HepG2 (cell line): ENCODE data around the gene RASL10B. TPM values are rescaled to one million over a fixed set of nuclear protein-coding genes. Genes with fewer than 3 reads are reported as not detected.

ENCODE experiments used
- ATAC-seq: fragments of 200-7000 bp; cut with Tn5 transposase; 3 replicates; pipeline ENCODE4 v1.9.1; 2020; ENCODE audit warnings: mild to moderate bottlenecking, moderate library complexity
- BruUV-seq: library from RNA; stranded (reverse); fragments of 400-500 nt; replicated peaks from 2 replicates; lab custom pipeline; 2021; lab: Mats Ljungman, UMichigan
- CTCF ChIA-PET: fragments of 300-600 bp; formaldehyde crosslinking; extraction: SDS; loops from one replicate; lab custom pipeline; 2021; ENCODE audit warnings: low total read pairs, inconsistent platforms, low intra/inter-chr PET ratio; lab: Yijun Ruan, JAX
- POLR2A ChIA-PET: fragments of 350-600 bp; sonication (Branson Sonifier 250); formaldehyde crosslinking; loops from one replicate; lab custom pipeline; 2020; ENCODE audit warnings: antibody characterized with exemption, inconsistent platforms; lab: Yijun Ruan, JAX
- DNase-seq: peaks from one replicate; pipeline ENCODE4 v3.0.0-alpha.2; 2015; ENCODE audit warnings: low spot score
- FAIRE-seq: peaks from 3 replicates; lab custom pipeline; 2011; peaks lifted over from hg19 to GRCh38; lab: Jason Lieb, UNC
- H2AFZ ChIP-seq: one replicate; pipeline ENCODE4 v1.6.1; 2011; ENCODE audit warnings: low read length, inconsistent platforms
- H3K27ac ChIP-seq: fragments of 300-600 bp; 3 replicates; pipeline ENCODE4 v1.8.0; 2011; ENCODE audit warnings: mixed run types, mild to moderate bottlenecking, mixed read lengths, low read length, inconsistent platforms; ENCODE audit not compliant: insufficient read depth; ENCODE audit errors: extremely low read length
- H3K27me3 ChIP-seq, 2 experiments: fragments of 200-600 bp in 1 of 2; 2 replicates in 1 of 2; 3 replicates in 1 of 2; pipeline versions ENCODE4 v1.6.0 to v1.8.0; 2011; ENCODE audit warnings: low read length in 2 of 2, mild to moderate bottlenecking in 2 of 2, moderate library complexity in 2 of 2, inconsistent platforms in 1 of 2; ENCODE audit not compliant: insufficient read depth in 2 of 2, control insufficient read depth in 1 of 2
- H3K36me3 ChIP-seq, 2 experiments: fragments of 200-600 bp in 1 of 2; replicated peaks in 1 of 2; 2 replicates in 1 of 2; 3 replicates in 1 of 2; pipeline versions ENCODE4 v1.5.1 to v1.8.0; 2011; ENCODE audit warnings: low read length in 2 of 2, inconsistent platforms in 1 of 2; ENCODE audit not compliant: insufficient read depth in 2 of 2, control insufficient read depth in 1 of 2
- H3K4me1 ChIP-seq: 2 replicates; pipeline ENCODE4 v1.5.1; 2012; ENCODE audit warnings: low read length, inconsistent platforms; ENCODE audit not compliant: insufficient read depth
- H3K4me2 ChIP-seq: 2 replicates; pipeline ENCODE4 v1.6.0; 2011; ENCODE audit warnings: low read depth, low read length, inconsistent platforms
- H3K4me3 ChIP-seq, 3 experiments: fragments of 200-600 bp in 1 of 3; sonication (generic), shearing (Covaris generic) in 1 of 3; replicated peaks in 1 of 3; 2 replicates each; pipeline ENCODE4 v1.5.1; 2011 to 2016; ENCODE audit warnings: low read length in 3 of 3, inconsistent platforms in 2 of 3, low read depth in 2 of 3, mild to moderate bottlenecking in 2 of 3, control low read depth in 1 of 3, mixed read lengths in 1 of 3; ENCODE audit not compliant: insufficient read depth in 1 of 3
- H3K79me2 ChIP-seq: one replicate; pipeline ENCODE4 v1.6.1; 2011; ENCODE audit warnings: low read length, inconsistent platforms; ENCODE audit not compliant: insufficient read depth
- H3K9ac ChIP-seq: 2 replicates; pipeline ENCODE4 v1.6.0; 2011; ENCODE audit warnings: mild to moderate bottlenecking, low read depth, low read length, inconsistent platforms; ENCODE audit not compliant: insufficient read depth
- H3K9me3 ChIP-seq: 2 replicates; pipeline ENCODE4 v1.5.1; 2012; ENCODE audit warnings: mild to moderate bottlenecking, low read length
- H4K20me1 ChIP-seq: 2 replicates; pipeline ENCODE4 v1.6.0; 2011; ENCODE audit warnings: inconsistent platforms, mild to moderate bottlenecking, low read length, moderate library complexity; ENCODE audit not compliant: insufficient read depth
- CHD2 ChIP-seq: IDR thresholded peaks from 2 replicates; pipeline ENCODE4 v1.6.1; 2011; ENCODE audit warnings: low read depth, low read length, improper control_type of control experiment
- GABPA ChIP-seq, 2 experiments: IDR thresholded peaks; 2 replicates each; pipeline ENCODE4 v1.6.1; 2011 to 2016; ENCODE audit warnings: low read depth in 2 of 2, low read length in 1 of 2, missing biosample characterization in 1 of 2, missing genetic modification characterization in 1 of 2
- KDM1A ChIP-seq: IDR thresholded peaks from 2 replicates; pipeline ENCODE4 v1.6.1; 2016; ENCODE audit warnings: missing compliant biosample characterization
- KDM3A ChIP-seq: IDR thresholded peaks from 2 replicates; pipeline ENCODE4 v1.6.1; 2018; ENCODE audit warnings: low read depth, missing compliant biosample characterization
- KMT2B ChIP-seq: IDR thresholded peaks from 2 replicates; pipeline ENCODE4 v1.6.1; 2016; ENCODE audit warnings: missing genetic modification reagents, missing compliant biosample characterization
- MED1 ChIP-seq: sonication (generic); formaldehyde crosslinking; IDR thresholded peaks from 2 replicates; pipeline ENCODE4 v1.4.0; 2020; ENCODE audit warnings: missing genetic modification reagents
- PLRG1 ChIP-seq: fragments of 450-650 bp; conservative IDR thresholded peaks from 2 replicates; pipeline ENCODE4 v1.6.1; 2016
- RORA ChIP-seq: sonication (generic); formaldehyde crosslinking; IDR thresholded peaks from 2 replicates; pipeline ENCODE4 v1.5.0; 2020; ENCODE audit warnings: mild to moderate bottlenecking, missing genetic modification reagents, moderate library complexity
- TCF7 ChIP-seq: sonication (generic); IDR thresholded peaks from 2 replicates; pipeline ENCODE4 v1.6.1; 2016; ENCODE audit warnings: antibody characterized with exemption, low read depth
- ZBTB38 ChIP-seq: sonication (generic); formaldehyde crosslinking; IDR thresholded peaks from 2 replicates; pipeline ENCODE4 v1.5.1; 2020; ENCODE audit warnings: mild to moderate bottlenecking, missing genetic modification reagents
- ZNF143 ChIP-seq: sonication (generic); formaldehyde crosslinking; IDR thresholded peaks from 2 replicates; pipeline ENCODE4 v1.4.0; 2020; ENCODE audit warnings: missing genetic modification reagents
- ZNF17 ChIP-seq: sonication (generic); formaldehyde crosslinking; IDR thresholded peaks from 2 replicates; pipeline ENCODE4 v1.5.0; 2020; ENCODE audit warnings: mild to moderate bottlenecking, missing genetic modification reagents
- ZNF251 ChIP-seq: sonication (generic); formaldehyde crosslinking; IDR thresholded peaks from 2 replicates; pipeline ENCODE4 v1.9.0; 2021; ENCODE audit warnings: mild to moderate bottlenecking, missing genetic modification reagents
- ZNF343 ChIP-seq: sonication (generic); formaldehyde crosslinking; IDR thresholded peaks from 2 replicates; pipeline ENCODE4 v1.4.0; 2020; ENCODE audit warnings: mild to moderate bottlenecking, missing genetic modification reagents
- ZNF552 ChIP-seq: sonication (generic); formaldehyde crosslinking; IDR thresholded peaks from 2 replicates; pipeline ENCODE4 v1.9.0; 2022; ENCODE audit warnings: missing genetic modification reagents, mild to moderate bottlenecking, borderline replicate concordance
- ZNF589 ChIP-seq: sonication (generic); formaldehyde crosslinking; conservative IDR thresholded peaks from 2 replicates; pipeline ENCODE4 v1.8.0; 2022; ENCODE audit warnings: mild to moderate bottlenecking, moderate library complexity, missing genetic modification reagents
- WGBS: methylation state at CpG from one replicate; pipeline ENCODE4 v1.1.6; 2017; ENCODE audit warnings: low lambda C conversion rate; 5-methylcytosine and 5-hydroxymethylcytosine counted together
- in situ Hi-C: cut with HindIII; loops from 2 replicates; pipeline ENCODE4 v1.10.0; 2017; ENCODE audit warnings: low pct_unique_long_range_greater_than_20kb; ENCODE audit not compliant: extremely low pct_ligation_motif_present
- intact Hi-C: fragments of 100-400 bp; cut with micrococcal nuclease; formaldehyde crosslinking; loops from one replicate; pipeline ENCODE4 v1.10.0; 2022; ENCODE audit not compliant: unreplicated experiment
- polyA plus RNA-seq, 8 experiments: library from polyadenylated mRNA; depleted of rRNA in 3 of 8; stranded (reverse) in 7 of 8; unstranded in 1 of 8; fragments of >200 nt; fragmentation: Illumina TruSeq in 4 of 8; extraction: Trizol in 4 of 8; gene quantifications; 2 replicates each; pipeline versions ENCODE4 v1.2.1 to v1.2.3, GENCODE V29; 2011 to 2016; ENCODE audit warnings: low read depth in 4 of 8, missing spikeins in 1 of 8, mixed read lengths in 1 of 8; ENCODE audit not compliant: insufficient read depth in 1 of 8
- total RNA-seq, 5 experiments: library from RNA; depleted of rRNA; stranded (reverse); fragments of >200 nt; fragmentation: Illumina TruSeq; extraction: Trizol; gene quantifications; 2 replicates each; pipeline ENCODE4 v1.2.3, GENCODE V29; 2016; ENCODE audit warnings: low read depth in 1 of 5
- TF ChIP-seq, protein P1 (sequence below): sonication (generic); formaldehyde crosslinking; conservative IDR thresholded peaks from 2 replicates; pipeline ENCODE4 v1.4.0; 2020; ENCODE audit warnings: missing genetic modification reagents
- TF ChIP-seq, protein P2 (sequence below): sonication (generic); formaldehyde crosslinking; IDR thresholded peaks from 2 replicates; pipeline ENCODE4 v1.4.0; 2020; ENCODE audit warnings: mild to moderate bottlenecking, missing genetic modification reagents
- TF ChIP-seq, protein P3 (sequence below): sonication (generic); formaldehyde crosslinking; IDR thresholded peaks from 2 replicates; pipeline ENCODE4 v1.5.1; 2020; ENCODE audit warnings: missing genetic modification reagents, mild to moderate bottlenecking, borderline replicate concordance

Gene RASL10B
- total and polyA plus RNA-seq, 2 of the 13 experiments (the other 11 are each of a cell fraction or from before 2014, with no cell fraction given) = 8.8 to 11.0 TPM

DNA sequence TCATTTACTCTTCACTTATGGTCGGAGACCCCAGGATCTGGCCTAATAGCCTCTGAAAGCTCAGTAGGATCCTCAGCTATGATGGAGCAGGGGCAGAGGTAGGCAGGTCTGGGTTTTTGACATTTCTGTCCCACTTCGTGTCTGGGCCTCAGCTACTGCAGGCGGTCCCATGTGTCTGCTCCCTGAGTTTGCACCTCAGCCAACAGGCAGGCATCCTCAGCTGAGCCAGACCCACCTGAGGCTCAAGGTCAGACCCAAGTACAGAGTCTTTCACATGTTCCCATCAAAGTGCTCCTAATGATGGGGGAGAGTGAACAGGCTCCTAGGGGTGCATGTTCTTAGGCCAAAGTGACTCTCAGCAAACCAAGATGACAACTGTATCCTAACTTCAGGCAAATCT is 2.9 kb upstream of the RASL10B start:
- in situ Hi-C loops (loop anchor here (25.0 kb wide), 1 partner anchor 416 kb away; no protein-coding TSS in a partner anchor), intact Hi-C loops (no loop called here)
- no peak for FAIRE-seq
- no peak for ATAC-seq
- ChIA-PET CTCF (no interaction called here), POLR2A (no interaction called here)
- Histone ChIP-seq H3K4me3 (no peak overlapping the region), H3K79me2 (peaks cover 2% of the 10 kb centered on the region), H3K9ac (no peak overlapping the region), H3K4me1 (peaks cover 41% of the 10 kb centered on the region), H3K4me2 (no peak overlapping the region), H3K36me3 (peaks cover 7 to 23% of the 10 kb centered on the region in 2 experiments; a peak in 4 of 5 replicates), H3K9me3 (no peaks in the 10 kb centered on the region), H3K27ac (no peak overlapping the region), H3K27me3 (no peaks in the 10 kb centered on the region), H4K20me1 (no peaks in the 10 kb centered on the region), H2AFZ (no peak overlapping the region)
- BruUV-seq = no TSS peak
- TF ChIP-seq GABPA (IDR thresholded peaks at IDR 0.05; ENCODE audit: low read depth, low read length) (no peak), GABPA (CRISPR knock-in tag; IDR thresholded peaks at IDR 0.05; ENCODE audit: low read depth) (no peak), TCF7 (no peak), RORA (CRISPR knock-in tag) (no peak), ZNF143 (CRISPR knock-in tag) (no peak), ZNF589 (no peak), PLRG1 (no peak), ZNF17 (CRISPR knock-in tag) (no peak), ZNF552 (CRISPR knock-in tag) (no peak), ZNF251 (no peak), KMT2B (no peak), MED1 (no peak), KDM3A (CRISPR knock-in tag) (no peak), ZNF343 (CRISPR knock-in tag) (no peak), CHD2 (no peak), ZBTB38 (CRISPR knock-in tag) (no peak), KDM1A (CRISPR knock-in tag) (no peak)
- TF ChIP-seq, protein P1, sequence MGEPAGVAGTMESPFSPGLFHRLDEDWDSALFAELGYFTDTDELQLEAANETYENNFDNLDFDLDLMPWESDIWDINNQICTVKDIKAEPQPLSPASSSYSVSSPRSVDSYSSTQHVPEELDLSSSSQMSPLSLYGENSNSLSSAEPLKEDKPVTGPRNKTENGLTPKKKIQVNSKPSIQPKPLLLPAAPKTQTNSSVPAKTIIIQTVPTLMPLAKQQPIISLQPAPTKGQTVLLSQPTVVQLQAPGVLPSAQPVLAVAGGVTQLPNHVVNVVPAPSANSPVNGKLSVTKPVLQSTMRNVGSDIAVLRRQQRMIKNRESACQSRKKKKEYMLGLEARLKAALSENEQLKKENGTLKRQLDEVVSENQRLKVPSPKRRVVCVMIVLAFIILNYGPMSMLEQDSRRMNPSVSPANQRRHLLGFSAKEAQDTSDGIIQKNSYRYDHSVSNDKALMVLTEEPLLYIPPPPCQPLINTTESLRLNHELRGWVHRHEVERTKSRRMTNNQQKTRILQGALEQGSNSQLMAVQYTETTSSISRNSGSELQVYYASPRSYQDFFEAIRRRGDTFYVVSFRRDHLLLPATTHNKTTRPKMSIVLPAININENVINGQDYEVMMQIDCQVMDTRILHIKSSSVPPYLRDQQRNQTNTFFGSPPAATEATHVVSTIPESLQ = no peak
- TF ChIP-seq, protein P2, sequence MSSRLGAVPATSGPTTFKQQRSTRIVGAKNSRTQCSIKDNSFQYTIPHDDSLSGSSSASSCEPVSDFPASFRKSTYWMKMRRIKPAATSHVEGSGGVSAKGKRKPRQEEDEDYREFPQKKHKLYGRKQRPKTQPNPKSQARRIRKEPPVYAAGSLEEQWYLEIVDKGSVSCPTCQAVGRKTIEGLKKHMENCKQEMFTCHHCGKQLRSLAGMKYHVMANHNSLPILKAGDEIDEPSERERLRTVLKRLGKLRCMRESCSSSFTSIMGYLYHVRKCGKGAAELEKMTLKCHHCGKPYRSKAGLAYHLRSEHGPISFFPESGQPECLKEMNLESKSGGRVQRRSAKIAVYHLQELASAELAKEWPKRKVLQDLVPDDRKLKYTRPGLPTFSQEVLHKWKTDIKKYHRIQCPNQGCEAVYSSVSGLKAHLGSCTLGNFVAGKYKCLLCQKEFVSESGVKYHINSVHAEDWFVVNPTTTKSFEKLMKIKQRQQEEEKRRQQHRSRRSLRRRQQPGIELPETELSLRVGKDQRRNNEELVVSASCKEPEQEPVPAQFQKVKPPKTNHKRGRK = no peak
- TF ChIP-seq, protein P3, sequence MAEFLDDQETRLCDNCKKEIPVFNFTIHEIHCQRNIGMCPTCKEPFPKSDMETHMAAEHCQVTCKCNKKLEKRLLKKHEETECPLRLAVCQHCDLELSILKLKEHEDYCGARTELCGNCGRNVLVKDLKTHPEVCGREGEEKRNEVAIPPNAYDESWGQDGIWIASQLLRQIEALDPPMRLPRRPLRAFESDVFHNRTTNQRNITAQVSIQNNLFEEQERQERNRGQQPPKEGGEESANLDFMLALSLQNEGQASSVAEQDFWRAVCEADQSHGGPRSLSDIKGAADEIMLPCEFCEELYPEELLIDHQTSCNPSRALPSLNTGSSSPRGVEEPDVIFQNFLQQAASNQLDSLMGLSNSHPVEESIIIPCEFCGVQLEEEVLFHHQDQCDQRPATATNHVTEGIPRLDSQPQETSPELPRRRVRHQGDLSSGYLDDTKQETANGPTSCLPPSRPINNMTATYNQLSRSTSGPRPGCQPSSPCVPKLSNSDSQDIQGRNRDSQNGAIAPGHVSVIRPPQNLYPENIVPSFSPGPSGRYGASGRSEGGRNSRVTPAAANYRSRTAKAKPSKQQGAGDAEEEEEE (CRISPR knock-in tag) = no peak
- DNase-seq = no peak
- 97% methylated on average over 3 of the region's 3 CpGs for WGBS
